GM12878 (cell line): ENCODE data around the gene EIF3D.

ENCODE experiments used
- BCL11A ChIP-seq: IDR thresholded peaks from 2 replicates; pipeline ENCODE4 v1.6.1; 2011; ENCODE audit warnings: low read depth, low read length
- CEBPB ChIP-seq, 2 experiments: fragments of 150-350 bp in 1 of 2; IDR thresholded peaks; 2 replicates each; pipeline ENCODE4 v1.6.1; 2012 to 2014; ENCODE audit warnings: low read depth in 2 of 2, low read length in 2 of 2, borderline replicate concordance in 1 of 2, inconsistent platforms in 1 of 2
- CTCF ChIP-seq, 3 experiments: IDR thresholded peaks in 2 of 3; conservative IDR thresholded peaks in 1 of 3; 2 replicates each; pipeline ENCODE4 v1.5.1; 2011; ENCODE audit warnings: low read depth in 3 of 3, low read length in 3 of 3, mild to moderate bottlenecking in 3 of 3, control low read depth in 2 of 3, moderate library complexity in 2 of 3, inconsistent platforms in 1 of 3, mixed read lengths in 1 of 3; ENCODE audit not compliant: control insufficient read depth in 2 of 3, insufficient read depth in 1 of 3; ENCODE audit errors: extremely low read depth in 1 of 3
- EZH2 ChIP-seq: IDR thresholded peaks from 2 replicates; pipeline ENCODE4 v1.6.1; 2012; ENCODE audit warnings: low read depth, mild to moderate bottlenecking, control low read depth, inconsistent platforms, low read length, borderline replicate concordance; ENCODE audit not compliant: control insufficient read depth
- MTA3 ChIP-seq: IDR thresholded peaks from 2 replicates; pipeline ENCODE4 v1.6.1; 2012; ENCODE audit warnings: low read length, inconsistent platforms, borderline replicate concordance
- POLR2A ChIP-seq: IDR thresholded peaks from 2 replicates; pipeline ENCODE4 v1.6.1; 2011; ENCODE audit warnings: low read depth, mild to moderate bottlenecking, low read length
- SREBF2 ChIP-seq: IDR thresholded peaks from 2 replicates; pipeline ENCODE4 v1.6.1; 2012; ENCODE audit warnings: mild to moderate bottlenecking, low read length
- WRNIP1 ChIP-seq: IDR thresholded peaks from 2 replicates; pipeline ENCODE4 v1.6.1; 2011; ENCODE audit warnings: low read depth, low read length, improper control_type of control experiment, borderline replicate concordance

DNA sequence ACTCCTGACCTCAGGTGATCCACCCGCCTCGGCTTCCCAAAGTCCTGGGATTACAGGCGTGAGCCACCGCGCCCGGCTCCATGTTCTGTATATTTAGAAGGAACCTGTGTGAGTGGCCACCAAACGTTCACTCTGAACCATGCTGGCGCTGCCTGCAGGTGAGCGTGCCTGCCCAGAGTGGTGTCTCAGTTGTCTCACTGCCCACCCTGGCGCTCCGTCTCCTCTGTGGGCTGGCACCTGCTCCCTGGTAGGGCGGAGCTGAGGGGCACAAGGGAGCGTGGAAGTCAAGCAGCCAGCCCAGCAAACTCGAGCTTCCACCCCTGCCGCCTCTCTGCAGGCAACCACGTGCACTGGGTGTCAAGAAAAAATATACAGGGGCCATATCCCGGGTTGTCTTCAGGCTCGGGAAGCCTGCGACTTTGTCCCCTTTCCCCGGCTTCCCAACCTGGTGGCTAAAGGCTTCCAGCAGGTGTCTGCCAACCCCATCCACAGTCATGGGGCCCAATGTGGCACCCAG is 64.2 kb downstream of the EIF3D start:
- TF ChIP-seq CTCF (IDR thresholded peaks at IDR 0.05 in 2 of 3, conservative IDR thresholded peaks at IDR 0.05 in 1 of 3; ENCODE audit: control insufficient read depth in 2 of 3, extremely low read depth in 1 of 3, insufficient read depth in 1 of 3, low read depth in 3 of 3, low read length in 3 of 3): no peak
- TF ChIP-seq BCL11A: no peak
- TF ChIP-seq MTA3: no peak
- TF ChIP-seq CEBPB (IDR thresholded peaks at IDR 0.05; ENCODE audit: borderline replicate concordance in 1 of 2, low read depth in 2 of 2, low read length in 2 of 2): no peak
- TF ChIP-seq EZH2: no peak
- no peak for TF ChIP-seq SREBF2
- no peak for TF ChIP-seq WRNIP1
- TF ChIP-seq POLR2A: no peak
